DMS114 treated with DMSO at 0.1 percent for 48 hours (cell line): ENCODE data around the gene ANKRD55.
"Not testable (repeated sequence)": the region's sequence is repeated elsewhere in the genome, so short reads cannot be mapped to it uniquely, and the experiment has no call there.

ENCODE experiments used
- DNase-seq: peaks from one replicate; lab custom pipeline; 2025; ENCODE audit not compliant: unreplicated experiment; lab: John Stamatoyannopoulos, UW

ANKRD55 gene

GRCh38 chr5:56170557-56170956, 62.6 kb downstream of the ANKRD55 start:
- no peak for DNase-seq

GRCh38 chr5:56169949-56170348, 63.2 kb downstream of the ANKRD55 start:
- DNase-seq, result no peak

- DNase-seq, result no peak
Observed at GRCh38 chr5:56169281-56169680, 63.8 kb downstream of the ANKRD55 start.

- no peak for DNase-seq
Observed at GRCh38 chr5:56168066-56168478, 65.1 kb downstream of the ANKRD55 start.

GRCh38 chr5:56167519-56167918, 65.6 kb downstream of the ANKRD55 start:
- DNase-seq, result no peak

GRCh38 chr5:56166671-56167385, 66.3 kb downstream of the ANKRD55 start:
- no peak for DNase-seq

- no peak for DNase-seq
Observed at GRCh38 chr5:56164376-56164775, 68.8 kb downstream of the ANKRD55 start.

GRCh38 chr5:56161927-56162326, 71.2 kb downstream of the ANKRD55 start:
- DNase-seq, result no peak

- DNase-seq, result no peak
Observed at GRCh38 chr5:56161439-56161823, 71.7 kb downstream of the ANKRD55 start.

GRCh38 chr5:56160723-56161438, 72.2 kb downstream of the ANKRD55 start:
- no peak for DNase-seq

GRCh38 chr5:56159521-56159947, 73.6 kb downstream of the ANKRD55 start:
- no peak for DNase-seq

GRCh38 chr5:56158331-56158960, 74.7 kb downstream of the ANKRD55 start:
- no peak for DNase-seq

GRCh38 chr5:56157191-56157621, 75.9 kb downstream of the ANKRD55 start:
- DNase-seq, result not testable (repeated sequence)

- not testable (repeated sequence) for DNase-seq
Observed at GRCh38 chr5:56156585-56157190, 76.4 kb downstream of the ANKRD55 start.

- DNase-seq, result no peak
Observed at GRCh38 chr5:56155992-56156584, 77.0 kb downstream of the ANKRD55 start.

GRCh38 chr5:56154732-56155484, 78.2 kb downstream of the ANKRD55 start:
- no peak for DNase-seq

GRCh38 chr5:56152437-56152836, 80.7 kb downstream of the ANKRD55 start:
- DNase-seq, result no peak

- not testable (repeated sequence) for DNase-seq
Observed at GRCh38 chr5:56150756-56151155, 82.4 kb downstream of the ANKRD55 start.

- no peak for DNase-seq
Observed at GRCh38 chr5:56148453-56148971, 84.6 kb downstream of the ANKRD55 start.

GRCh38 chr5:56147659-56148230, 85.4 kb downstream of the ANKRD55 start:
- no peak for DNase-seq
